Tibial artery (tissue), 4 donors: ENCODE data around the gene ACHE.

Source experiments
- DNase-seq, 2 donors: peaks; one replicate each; pipeline ENCODE4 v3.0.0-alpha.2; 2019
- H3K27ac ChIP-seq, 2 donors: fragments of 200-600 bp; sonication (generic) in 1 of 2; 1 replicate in 1 of 2; 2 replicates in 1 of 2; pipeline ENCODE4 v1.5.1; 2018 to 2019; ENCODE audit warnings: mild to moderate bottlenecking in 1 of 2
- H3K27me3 ChIP-seq, 2 donors: fragments of 200-600 bp; sonication (generic) in 1 of 2; one replicate each; pipeline versions ENCODE4 v1.5.1 to v1.6.0; 2016 to 2019
- H3K36me3 ChIP-seq, 3 donors: fragments of 200-600 bp; sonication (generic) in 2 of 3; one replicate each; pipeline ENCODE4 v1.5.1; 2016 to 2019; ENCODE audit warnings: mild to moderate bottlenecking in 2 of 3
- H3K4me1 ChIP-seq, 4 donors: fragments of 200-600 bp; sonication (generic) in 2 of 4; 1 replicate in 3 of 4; 2 replicates in 1 of 4; pipeline ENCODE4 v1.5.1; 2016 to 2019
- H3K4me3 ChIP-seq, 2 donors: fragments of 200-600 bp; sonication (generic) in 1 of 2; 1 replicate in 1 of 2; 2 replicates in 1 of 2; pipeline ENCODE4 v1.5.1; 2018 to 2019; ENCODE audit warnings: mild to moderate bottlenecking in 2 of 2
- H3K9me3 ChIP-seq, 3 donors: fragments of 200-600 bp; sonication (generic) in 1 of 3; one replicate each; pipeline ENCODE4 v1.5.1; 2016 to 2019
- CTCF ChIP-seq, 2 experiments: fragments of 200-600 bp in 1 of 2; fragments of 450-650 bp in 1 of 2; IDR thresholded peaks; one replicate each; pipeline ENCODE4 v1.5.1; 2017 to 2019; ENCODE audit warnings: antibody characterized with exemption in 2 of 2, mild to moderate bottlenecking in 1 of 2, moderate library complexity in 1 of 2
- intact Hi-C: fragments of 100-400 bp; cut with DNase I; formaldehyde crosslinking; loops from one replicate; pipeline ENCODE4 v1.15.0; 2023; ENCODE audit warnings: low total_unique reads

Gene ACHE

DNA sequence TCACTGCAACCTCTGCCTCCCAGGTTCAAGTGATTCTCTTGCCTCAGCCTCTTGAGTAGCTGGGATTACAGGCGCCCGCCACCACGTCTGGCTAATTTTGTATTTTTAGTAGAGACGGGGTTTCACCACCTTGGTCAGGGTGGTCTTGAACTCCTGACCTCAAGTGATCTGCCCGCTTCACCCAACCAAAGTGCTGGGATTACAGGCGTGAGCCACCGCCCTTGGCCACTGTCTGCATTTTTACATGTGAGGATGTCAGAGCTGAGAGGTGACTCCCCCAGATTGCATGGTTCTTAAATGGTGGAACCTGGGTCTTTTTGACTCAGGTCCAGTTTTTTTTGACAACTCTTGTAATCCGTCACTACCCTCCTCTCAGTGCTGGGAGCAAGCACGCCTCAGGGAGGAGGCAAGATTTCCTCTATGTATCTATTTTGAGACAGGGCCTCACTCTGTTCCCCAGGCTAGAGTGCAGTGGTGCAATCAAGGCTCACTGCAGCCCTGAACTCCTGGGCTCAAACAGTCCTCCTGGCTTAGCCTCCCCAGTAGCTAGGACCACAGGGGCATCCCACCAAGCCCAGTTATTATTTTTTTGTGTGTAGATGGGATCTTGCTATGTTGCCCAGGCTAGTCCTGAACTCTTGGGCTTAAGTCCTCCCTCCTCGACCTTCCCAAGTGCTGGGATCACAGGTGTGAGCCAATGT, 21.9 kb downstream of the ACHE start:
- intact Hi-C loops, result no loop called here
- Histone ChIP-seq H3K36me3 (peaks cover 29 to 47% (median 44%) of the 10 kb centered on the region in 3 donors), H3K27me3 (no peaks in the 10 kb centered on the region), H3K4me1 (peaks cover 7 to 48% (median 36%) of the 10 kb centered on the region in 4 donors), H3K4me3 (peak overlapping the region; percentile 67 to 88), H3K9me3 (no peaks in the 10 kb centered on the region), H3K27ac (peak overlapping the region; percentile 85 to 93)
- no peak for TF ChIP-seq CTCF (IDR thresholded peaks at IDR 0.05)
- DNase-seq, result peak in 1 of 2 donors; percentile 60

DNA sequence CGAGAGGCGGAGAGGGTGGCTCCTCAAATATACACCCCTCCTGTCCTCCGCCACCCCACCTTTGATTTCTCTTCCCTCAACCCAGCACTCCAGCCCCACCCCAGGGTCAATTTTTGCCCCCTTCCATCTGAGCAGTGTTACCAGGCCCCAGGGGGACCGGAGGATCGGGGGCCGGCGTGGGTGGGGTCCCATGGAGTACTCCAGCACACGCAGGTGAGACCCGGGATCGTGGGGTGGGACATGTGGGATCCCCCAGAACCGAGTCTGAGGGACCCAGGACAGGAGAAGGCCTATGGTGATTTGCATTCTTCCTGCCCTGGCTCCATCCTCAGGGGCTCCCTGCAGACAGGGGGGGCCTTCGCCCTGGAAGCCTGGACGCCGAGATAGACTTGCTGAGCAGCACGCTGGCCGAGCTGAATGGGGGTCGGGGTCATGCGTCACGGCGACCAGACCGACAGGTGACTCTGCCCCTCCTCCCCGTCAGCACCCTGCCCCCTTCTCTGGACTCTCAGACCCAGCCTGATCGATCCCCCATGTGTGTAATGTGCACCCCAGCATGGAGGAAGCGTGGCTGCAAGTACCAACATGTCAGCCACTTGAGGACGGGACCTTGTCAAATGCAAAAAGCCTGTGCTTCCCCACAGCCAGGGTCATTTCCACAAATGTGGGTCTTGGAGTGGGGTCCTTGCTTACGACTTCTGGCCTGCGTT, 27.8 kb downstream of the ACHE start:
- Histone ChIP-seq H3K36me3 (peaks cover 20 to 41% (median 28%) of the 10 kb centered on the region in 3 donors), H3K27ac (peak overlapping the region; percentile 97 to 99), H3K27me3 (no peaks in the 10 kb centered on the region), H3K4me3 (peak overlapping the region; percentile 69 to 93), H3K4me1 (peaks cover 0 to 35% (median 26%) of the 10 kb centered on the region in 4 donors), H3K9me3 (no peaks in the 10 kb centered on the region)
- intact Hi-C loops, result loop anchor here (10.0 kb wide), 1 partner anchor 403 kb away; the partner anchor contains the start of gene SPACDR
- TF ChIP-seq CTCF (IDR thresholded peaks at IDR 0.05), result no peak
- no peak for DNase-seq

DNA sequence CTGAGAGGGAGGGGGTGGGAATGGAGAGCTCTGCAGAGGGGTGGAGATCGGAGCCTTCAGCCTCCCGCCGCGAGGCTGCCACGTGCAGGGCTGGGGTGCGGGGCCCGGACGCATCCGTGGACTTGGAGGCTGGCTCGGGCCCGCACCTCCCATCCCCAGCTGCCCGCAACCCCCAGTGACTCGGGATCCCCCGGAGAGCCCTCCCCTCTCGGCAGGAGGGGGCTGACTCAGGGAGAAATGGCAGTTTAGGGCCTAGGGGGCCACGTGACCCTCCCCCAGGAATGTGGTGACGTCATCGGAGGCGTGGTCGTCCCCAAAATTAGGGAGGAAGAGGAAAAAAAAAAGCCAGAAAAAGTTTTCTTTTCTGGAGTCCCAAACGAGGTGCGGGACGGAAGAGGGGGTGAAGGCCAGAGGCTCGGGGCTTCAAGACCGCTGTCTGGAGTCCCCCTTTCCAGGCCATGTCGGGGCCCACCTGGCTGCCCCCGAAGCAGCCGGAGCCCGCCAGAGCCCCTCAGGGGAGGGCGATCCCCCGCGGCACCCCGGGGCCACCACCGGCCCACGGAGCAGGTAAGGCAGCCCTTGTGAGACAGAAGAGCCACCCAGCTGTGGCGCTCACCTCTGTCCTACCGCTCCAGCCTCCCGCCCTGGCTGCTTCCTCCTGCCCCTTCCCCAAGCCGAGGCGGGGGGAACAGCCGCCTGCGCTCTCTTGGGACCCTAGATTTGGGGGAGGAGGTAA, 28.5 kb downstream of the ACHE start, which contains the start of gene TRIP6:
TSS of gene TRIP6 (plus strand) at position 348 of the 736 bp plus-strand sequence. CDS start at position 459, 111 bp downstream.
- TF ChIP-seq CTCF (IDR thresholded peaks at IDR 0.05), result no peak
- H3K4me1 ChIP-seq, result peaks cover 0 to 35% (median 26%) of the 10 kb centered on the region in 4 donors
- intact Hi-C loops, result loop anchor here (10.0 kb wide), 1 partner anchor 402 kb away; the partner anchor contains the start of gene SPACDR
- peaks cover 18 to 41% (median 23%) of the 10 kb centered on the region in 3 donors for H3K36me3 ChIP-seq
- no peaks in the 10 kb centered on the region for H3K27me3 ChIP-seq
- H3K4me3 ChIP-seq, result peak within 1 kb of the TSS; percentile 69 to 93
- DNase-seq, result peak; percentile 94 to 97
- peak within 1 kb of the TSS; percentile 97 to 99 for H3K27ac ChIP-seq
- H3K9me3 ChIP-seq, result no peaks in the 10 kb centered on the region

DNA sequence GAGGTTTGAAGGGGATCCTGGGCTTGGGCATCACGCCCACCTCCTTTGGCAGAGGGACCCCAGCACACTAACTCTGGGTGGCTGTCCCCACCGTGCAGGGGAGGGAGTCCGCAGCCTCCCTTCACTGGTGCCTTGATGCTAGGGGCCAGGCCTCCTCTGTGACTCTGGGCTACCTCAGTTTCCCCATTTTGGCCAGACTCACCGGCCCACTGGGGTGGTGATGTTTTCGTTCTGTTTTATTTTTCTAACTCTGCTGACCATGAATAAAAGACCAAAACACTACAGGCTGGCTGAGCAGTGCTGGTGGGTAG, 29.0 kb downstream of the ACHE start:
- intact Hi-C loops, result loop anchor here (10.0 kb wide), 1 partner anchor 402 kb away; the partner anchor contains the start of gene SPACDR
- Histone ChIP-seq H3K36me3 (peaks cover 19 to 41% (median 26%) of the 10 kb centered on the region in 3 donors), H3K4me3 (peak overlapping the region; percentile 69 to 93), H3K4me1 (peaks cover 0 to 35% (median 26%) of the 10 kb centered on the region in 4 donors), H3K27ac (peak overlapping the region; percentile 97 to 99), H3K27me3 (no peaks in the 10 kb centered on the region), H3K9me3 (no peaks in the 10 kb centered on the region)
- no peak for DNase-seq
- TF ChIP-seq CTCF (IDR thresholded peaks at IDR 0.05), result no peak
